DOHH2 (cell line): ENCODE measurements around the gene CPA3.

Source experiments
- H3F3A ChIP-seq: fragments of 200-600 bp; sonication (generic), shearing (Covaris generic); 2 replicates; pipeline ENCODE4 v1.6.0; 2016; ENCODE audit warnings: antibody characterized with exemption, mild to moderate bottlenecking; ENCODE audit not compliant: control insufficient read depth, insufficient read depth
- H3K27ac ChIP-seq: fragments of 200-600 bp; sonication (generic); 2 replicates; pipeline ENCODE4 v1.5.1; 2014; ENCODE audit warnings: low read depth, mild to moderate bottlenecking, low read length, moderate library complexity
- H3K27me3 ChIP-seq: fragments of 200-600 bp; sonication (generic); 2 replicates; pipeline ENCODE4 v1.6.1; 2014; ENCODE audit warnings: mild to moderate bottlenecking, low read length, mixed read lengths; ENCODE audit not compliant: control insufficient read depth
- H3K36me3 ChIP-seq: fragments of 200-600 bp; sonication (generic); 2 replicates; pipeline ENCODE4 v1.6.1; 2014; ENCODE audit warnings: mild to moderate bottlenecking, low read length, moderate library complexity, mixed read lengths; ENCODE audit not compliant: control insufficient read depth
- H3K4me1 ChIP-seq: fragments of 200-600 bp; sonication (generic); 2 replicates; pipeline ENCODE4 v1.6.1; 2014; ENCODE audit warnings: mild to moderate bottlenecking, low read length, mixed read lengths; ENCODE audit not compliant: control insufficient read depth
- H3K4me2 ChIP-seq: fragments of 200-600 bp; sonication (generic); 2 replicates; pipeline ENCODE4 v1.6.0; 2014; ENCODE audit warnings: mild to moderate bottlenecking, low read length, moderate library complexity
- H3K4me3 ChIP-seq: fragments of 200-600 bp; sonication (generic); 2 replicates; pipeline ENCODE4 v1.5.1; 2014; ENCODE audit warnings: mild to moderate bottlenecking, low read length, mixed read lengths
- H3K79me2 ChIP-seq: fragments of 200-600 bp; sonication (generic); 2 replicates; pipeline ENCODE4 v1.6.1; 2014; ENCODE audit warnings: mild to moderate bottlenecking, low read length, mixed read lengths; ENCODE audit not compliant: control insufficient read depth
- H3K9me2 ChIP-seq: fragments of 200-600 bp; sonication (generic); replicated peaks from 2 replicates; pipeline ENCODE4 v1.6.1; 2014; ENCODE audit warnings: mild to moderate bottlenecking, low read length, mixed read lengths; ENCODE audit not compliant: control insufficient read depth
- H3K9me3 ChIP-seq: fragments of 200-600 bp; sonication (generic); 2 replicates; pipeline ENCODE4 v1.6.1; 2014; ENCODE audit warnings: antibody characterized with exemption, low read length, mixed read lengths; ENCODE audit not compliant: control insufficient read depth, insufficient read depth
- H4K20me1 ChIP-seq: fragments of 200-600 bp; sonication (generic); 2 replicates; pipeline ENCODE4 v1.6.0; 2014; ENCODE audit warnings: low read depth, mild to moderate bottlenecking, antibody characterized with exemption, low read length, moderate library complexity; ENCODE audit not compliant: control insufficient read depth, insufficient read depth
- EZH2phosphoT487 ChIP-seq: fragments of 200-600 bp; sonication (generic); IDR thresholded peaks from 2 replicates; pipeline ENCODE4 v1.6.1; 2017; ENCODE audit warnings: borderline replicate concordance, mild to moderate bottlenecking, antibody characterized with exemption, low read length, moderate library complexity, mixed read lengths
- TF ChIP-seq, protein P1 (sequence below): fragments of 200-600 bp; sonication (generic); IDR thresholded peaks from one replicate; pipeline ENCODE4 v1.5.1; 2014; ENCODE audit warnings: antibody characterized with exemption, mild to moderate bottlenecking, low read depth, low read length; ENCODE audit not compliant: poor library complexity, severe bottlenecking

Gene CPA3

DNA sequence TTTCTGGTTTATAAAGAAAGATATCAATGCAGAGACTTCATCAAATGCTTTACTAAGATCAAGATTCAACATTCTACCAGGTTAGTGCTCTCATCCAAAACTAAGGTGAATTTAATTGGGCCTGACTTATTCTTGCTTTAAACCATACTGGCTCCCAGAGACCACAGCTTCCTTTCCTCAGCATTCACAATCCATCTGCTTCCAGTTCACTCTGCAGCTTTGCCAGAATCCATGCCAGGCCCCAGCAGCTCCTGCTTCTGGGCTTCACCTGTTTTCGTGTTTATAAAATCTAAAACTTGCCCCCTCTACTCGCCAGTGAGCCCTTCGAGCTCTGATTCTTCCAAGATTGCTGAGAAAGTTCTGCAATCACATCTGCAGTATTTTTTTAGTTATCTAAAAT is 35.2 kb upstream of the CPA3 start:
- Histone ChIP-seq H3K4me2 (no peak overlapping the region), H3K9me2 (no peaks in the 10 kb centered on the region), H3K4me1 (no peaks in the 10 kb centered on the region), H4K20me1 (no peaks in the 10 kb centered on the region), H3K9me3 (no peaks in the 10 kb centered on the region), H3K27me3 (no peaks in the 10 kb centered on the region), H3K36me3 (no peaks in the 10 kb centered on the region), H3K79me2 (no peaks in the 10 kb centered on the region), H3K27ac (no peak overlapping the region), H3F3A (no peaks in the 10 kb centered on the region), H3K4me3 (no peak overlapping the region)
- no peak for TF ChIP-seq EZH2phosphoT487
- TF ChIP-seq, protein P1, sequence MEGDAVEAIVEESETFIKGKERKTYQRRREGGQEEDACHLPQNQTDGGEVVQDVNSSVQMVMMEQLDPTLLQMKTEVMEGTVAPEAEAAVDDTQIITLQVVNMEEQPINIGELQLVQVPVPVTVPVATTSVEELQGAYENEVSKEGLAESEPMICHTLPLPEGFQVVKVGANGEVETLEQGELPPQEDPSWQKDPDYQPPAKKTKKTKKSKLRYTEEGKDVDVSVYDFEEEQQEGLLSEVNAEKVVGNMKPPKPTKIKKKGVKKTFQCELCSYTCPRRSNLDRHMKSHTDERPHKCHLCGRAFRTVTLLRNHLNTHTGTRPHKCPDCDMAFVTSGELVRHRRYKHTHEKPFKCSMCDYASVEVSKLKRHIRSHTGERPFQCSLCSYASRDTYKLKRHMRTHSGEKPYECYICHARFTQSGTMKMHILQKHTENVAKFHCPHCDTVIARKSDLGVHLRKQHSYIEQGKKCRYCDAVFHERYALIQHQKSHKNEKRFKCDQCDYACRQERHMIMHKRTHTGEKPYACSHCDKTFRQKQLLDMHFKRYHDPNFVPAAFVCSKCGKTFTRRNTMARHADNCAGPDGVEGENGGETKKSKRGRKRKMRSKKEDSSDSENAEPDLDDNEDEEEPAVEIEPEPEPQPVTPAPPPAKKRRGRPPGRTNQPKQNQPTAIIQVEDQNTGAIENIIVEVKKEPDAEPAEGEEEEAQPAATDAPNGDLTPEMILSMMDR = no peak

DNA sequence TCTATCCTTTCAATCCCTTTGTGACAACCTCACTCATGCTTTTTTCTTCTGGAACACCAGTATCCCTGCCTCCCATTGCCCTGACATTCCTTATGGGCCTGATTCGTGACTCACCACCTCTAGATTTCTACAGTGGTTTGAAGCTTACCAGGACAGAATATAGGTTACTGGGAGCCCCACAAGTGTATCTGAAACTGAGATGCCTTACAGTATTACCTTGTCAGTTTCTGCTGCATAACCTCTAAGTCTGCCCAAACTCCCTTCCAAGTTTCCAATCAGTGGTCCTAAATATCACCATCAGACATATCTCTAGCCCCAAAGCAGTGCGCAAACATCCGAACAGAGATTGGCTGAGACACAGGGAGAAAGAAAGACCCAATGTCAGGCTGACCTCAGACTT is 31.9 kb upstream of the CPA3 start:
- no peaks in the 10 kb centered on the region for H3K9me2 ChIP-seq
- no peak overlapping the region for H3K4me3 ChIP-seq
- no peaks in the 10 kb centered on the region for H3K9me3 ChIP-seq
- H3K36me3 ChIP-seq = no peaks in the 10 kb centered on the region
- TF ChIP-seq EZH2phosphoT487 = no peak
- TF ChIP-seq, protein P1 = no peak
- H4K20me1 ChIP-seq = no peaks in the 10 kb centered on the region
- no peaks in the 10 kb centered on the region for H3K4me1 ChIP-seq
- H3K27ac ChIP-seq = no peak overlapping the region
- H3K4me2 ChIP-seq = no peak overlapping the region
- no peaks in the 10 kb centered on the region for H3K27me3 ChIP-seq
- H3K79me2 ChIP-seq = no peaks in the 10 kb centered on the region
- no peaks in the 10 kb centered on the region for H3F3A ChIP-seq

DNA sequence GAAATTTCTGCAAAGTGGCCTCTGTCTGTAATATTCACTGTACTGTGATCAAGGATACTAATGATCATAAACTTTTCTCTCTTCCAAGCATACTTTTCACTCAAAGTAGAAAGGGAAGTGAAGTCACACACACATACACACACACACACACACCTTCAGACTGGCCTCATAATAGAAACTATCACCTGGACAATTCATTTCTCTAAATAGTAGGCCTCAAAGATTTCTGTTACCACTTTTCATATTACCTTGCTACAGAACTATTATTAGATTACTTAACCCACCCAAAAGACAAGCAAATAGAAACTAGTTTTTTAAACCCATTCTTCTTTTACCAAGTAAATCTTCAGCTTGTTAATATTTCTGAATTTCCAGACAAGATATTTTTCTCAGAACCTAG is 25.3 kb upstream of the CPA3 start:
- no peaks in the 10 kb centered on the region for H4K20me1 ChIP-seq
- no peak overlapping the region for H3K27ac ChIP-seq
- TF ChIP-seq EZH2phosphoT487 = no peak
- TF ChIP-seq, protein P1 = no peak
- H3K9me3 ChIP-seq = no peaks in the 10 kb centered on the region
- no peak overlapping the region for H3K4me2 ChIP-seq
- H3K27me3 ChIP-seq = no peaks in the 10 kb centered on the region
- H3K4me3 ChIP-seq = no peak overlapping the region
- H3K9me2 ChIP-seq = no peaks in the 10 kb centered on the region
- no peaks in the 10 kb centered on the region for H3K4me1 ChIP-seq
- no peaks in the 10 kb centered on the region for H3F3A ChIP-seq
- no peaks in the 10 kb centered on the region for H3K79me2 ChIP-seq
- no peaks in the 10 kb centered on the region for H3K36me3 ChIP-seq

DNA sequence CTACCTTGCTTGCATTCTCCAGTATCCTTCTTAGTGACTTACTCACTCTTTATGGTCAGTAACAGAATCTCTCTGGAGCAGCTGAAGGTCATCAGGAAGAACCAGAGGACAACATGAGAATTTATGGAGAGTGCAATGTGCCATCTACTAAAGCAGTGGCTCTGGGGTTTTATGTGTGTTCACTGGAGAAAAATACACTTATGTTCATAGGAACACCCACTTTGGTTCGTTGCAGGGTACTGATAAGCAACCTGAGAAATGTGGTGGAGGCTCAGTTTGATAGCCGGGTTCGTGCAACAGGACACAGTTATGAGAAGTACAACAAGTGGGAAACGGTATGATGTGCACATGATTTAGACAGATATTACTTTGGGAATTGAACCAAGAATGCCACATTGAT is 24.6 kb upstream of the CPA3 start:
- Histone ChIP-seq H3K27me3 (no peaks in the 10 kb centered on the region), H3K4me2 (no peak overlapping the region), H3K4me3 (no peak overlapping the region), H3K27ac (no peak overlapping the region), H3K79me2 (no peaks in the 10 kb centered on the region), H3K9me2 (no peaks in the 10 kb centered on the region), H3K9me3 (no peaks in the 10 kb centered on the region), H4K20me1 (no peaks in the 10 kb centered on the region), H3K36me3 (no peaks in the 10 kb centered on the region), H3K4me1 (no peaks in the 10 kb centered on the region), H3F3A (no peaks in the 10 kb centered on the region)
- TF ChIP-seq, protein P1 = no peak
- no peak for TF ChIP-seq EZH2phosphoT487
